Measurements from ENCODE around the gene LRRC37B.
"Not testable (repeated sequence)": the region's sequence is repeated elsewhere in the genome, so short reads cannot be mapped to it uniquely, and the experiment has no call there.

Gene LRRC37B

GRCh38 chr17:32069067-32069466, 61.9 kb downstream of the LRRC37B start:
- H3K36me3 ChIP-seq (ENCODE audit: control insufficient read depth in 4 of 4, insufficient read depth in 4 of 4, low read length in 3 of 4); H3K4me1 ChIP-seq (ENCODE audit: control extremely low read depth in 1 of 4, control insufficient read depth in 4 of 4, insufficient read depth in 4 of 4, low read length in 3 of 4); POLR2A ChIA-PET; CTCF ChIA-PET; H3K27ac ChIP-seq (ENCODE audit: insufficient read depth in 1 of 2, low read depth in 1 of 2, low read length in 2 of 2, poor library complexity in 1 of 2, severe bottlenecking in 2 of 2); H3K27me3 ChIP-seq (replicated peaks in 2 of 5; ENCODE audit: control insufficient read depth in 4 of 5, insufficient read depth in 5 of 5, low read length in 4 of 5); H3K4me3 ChIP-seq (ENCODE audit: control insufficient read depth in 1 of 7, extremely low read depth in 1 of 7, insufficient read depth in 4 of 7, low read depth in 2 of 7, low read length in 6 of 7); H3K9me3 ChIP-seq (ENCODE audit: control extremely low read depth in 1 of 5, control insufficient read depth in 4 of 5, insufficient read depth in 2 of 5, low read depth in 1 of 5, low read length in 4 of 5): not testable (repeated sequence)
- peak in 1 of 3 donors; percentile 31 for DNase-seq
- WGBS (ENCODE audit: insufficient coverage): no CpG with 5 or more reads among the region's 2 CpGs

DNA sequence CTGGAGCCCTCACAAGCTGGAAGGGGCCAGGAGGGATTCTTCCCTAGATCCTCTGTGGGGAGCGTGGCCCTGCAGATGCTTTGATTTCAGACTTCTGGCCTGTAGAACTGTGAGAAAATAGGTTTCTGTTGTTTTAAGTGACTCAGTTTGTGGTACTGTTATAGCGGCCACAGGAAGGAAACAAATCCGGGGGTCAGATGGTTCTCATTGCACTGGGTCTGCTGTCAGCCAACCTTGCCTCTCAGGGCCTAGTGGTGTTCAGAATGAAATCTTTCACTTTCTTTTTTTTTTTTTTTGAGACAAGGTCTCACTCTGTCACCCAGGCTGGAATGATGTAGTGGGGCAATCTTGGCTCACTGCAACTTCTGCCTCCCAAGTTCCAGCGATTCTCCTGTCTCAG, 64.8 kb downstream of the LRRC37B start:
- H3K9me3 ChIP-seq (ENCODE audit: control extremely low read depth in 1 of 5, control insufficient read depth in 4 of 5, insufficient read depth in 2 of 5, low read depth in 1 of 5, low read length in 4 of 5); POLR2A ChIA-PET; H3K4me3 ChIP-seq (ENCODE audit: control insufficient read depth in 1 of 7, extremely low read depth in 1 of 7, insufficient read depth in 4 of 7, low read depth in 2 of 7, low read length in 6 of 7); CTCF ChIA-PET; H3K4me1 ChIP-seq (ENCODE audit: control extremely low read depth in 1 of 4, control insufficient read depth in 4 of 4, insufficient read depth in 4 of 4, low read length in 3 of 4); H3K36me3 ChIP-seq (ENCODE audit: control insufficient read depth in 4 of 4, insufficient read depth in 4 of 4, low read length in 3 of 4); H3K27ac ChIP-seq (ENCODE audit: insufficient read depth in 1 of 2, low read depth in 1 of 2, low read length in 2 of 2, poor library complexity in 1 of 2, severe bottlenecking in 2 of 2); H3K27me3 ChIP-seq (replicated peaks in 2 of 5; ENCODE audit: control insufficient read depth in 4 of 5, insufficient read depth in 5 of 5, low read length in 4 of 5); DNase-seq: not testable (repeated sequence)
- WGBS (ENCODE audit: insufficient coverage): no CpG with 5 or more reads among the region's 4 CpGs

DNA sequence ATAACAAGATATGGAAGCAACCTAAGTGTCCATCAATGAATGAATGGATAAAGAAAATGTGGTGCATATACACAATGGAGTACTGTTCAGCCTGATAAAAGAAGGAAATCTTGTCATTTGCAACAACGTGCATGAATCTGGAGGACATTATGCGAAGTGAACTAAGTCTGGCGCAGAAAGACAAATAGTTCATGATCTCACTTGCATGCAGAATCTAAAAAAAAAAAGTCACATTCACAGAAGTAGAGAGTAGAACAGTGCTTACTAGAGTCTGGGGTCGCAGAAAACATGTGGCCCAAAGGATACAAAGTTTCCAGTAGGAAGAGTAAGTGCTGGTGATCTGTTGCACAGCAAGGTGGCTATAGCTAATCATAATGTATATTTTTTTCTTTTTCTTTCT, 65.9 kb downstream of the LRRC37B start:
- POLR2A ChIA-PET; H3K27me3 ChIP-seq (replicated peaks in 2 of 5; ENCODE audit: control insufficient read depth in 4 of 5, insufficient read depth in 5 of 5, low read length in 4 of 5); DNase-seq; H3K27ac ChIP-seq (ENCODE audit: insufficient read depth in 1 of 2, low read depth in 1 of 2, low read length in 2 of 2, poor library complexity in 1 of 2, severe bottlenecking in 2 of 2); H3K4me1 ChIP-seq (ENCODE audit: control extremely low read depth in 1 of 4, control insufficient read depth in 4 of 4, insufficient read depth in 4 of 4, low read length in 3 of 4); H3K9me3 ChIP-seq (ENCODE audit: control extremely low read depth in 1 of 5, control insufficient read depth in 4 of 5, insufficient read depth in 2 of 5, low read depth in 1 of 5, low read length in 4 of 5); H3K36me3 ChIP-seq (ENCODE audit: control insufficient read depth in 4 of 4, insufficient read depth in 4 of 4, low read length in 3 of 4); H3K4me3 ChIP-seq (ENCODE audit: control insufficient read depth in 1 of 7, extremely low read depth in 1 of 7, insufficient read depth in 4 of 7, low read depth in 2 of 7, low read length in 6 of 7): not testable (repeated sequence)
- no CpG with 5 or more reads among the region's 4 CpGs for WGBS (ENCODE audit: insufficient coverage)
- CTCF ChIA-PET: interaction anchor here (0.6 kb wide), 1 partner anchor 323 kb away, joined by 3 read pairs; no protein-coding TSS in a partner anchor

GRCh38 chr17:32079753-32080152, 72.6 kb downstream of the LRRC37B start:
- H3K27ac ChIP-seq (ENCODE audit: insufficient read depth in 1 of 2, low read depth in 1 of 2, low read length in 2 of 2, poor library complexity in 1 of 2, severe bottlenecking in 2 of 2); H3K27me3 ChIP-seq (replicated peaks in 2 of 5; ENCODE audit: control insufficient read depth in 4 of 5, insufficient read depth in 5 of 5, low read length in 4 of 5); H3K36me3 ChIP-seq (ENCODE audit: control insufficient read depth in 4 of 4, insufficient read depth in 4 of 4, low read length in 3 of 4); POLR2A ChIA-PET; H3K9me3 ChIP-seq (ENCODE audit: control extremely low read depth in 1 of 5, control insufficient read depth in 4 of 5, insufficient read depth in 2 of 5, low read depth in 1 of 5, low read length in 4 of 5); H3K4me1 ChIP-seq (ENCODE audit: control extremely low read depth in 1 of 4, control insufficient read depth in 4 of 4, insufficient read depth in 4 of 4, low read length in 3 of 4); CTCF ChIA-PET: not testable (repeated sequence)
- peak; percentile 82 to 87 (median 86) for DNase-seq
- peak overlapping the region in 2 of 7 experiments; percentile 52 to 62 for H3K4me3 ChIP-seq (ENCODE audit: control insufficient read depth in 1 of 7, extremely low read depth in 1 of 7, insufficient read depth in 4 of 7, low read depth in 2 of 7, low read length in 6 of 7)
- 0% methylated on average over 3 of the region's 10 CpGs for WGBS (ENCODE audit: insufficient coverage)

- H3K27ac ChIP-seq (ENCODE audit: insufficient read depth in 1 of 2, low read depth in 1 of 2, low read length in 2 of 2, poor library complexity in 1 of 2, severe bottlenecking in 2 of 2); H3K4me1 ChIP-seq (ENCODE audit: control extremely low read depth in 1 of 4, control insufficient read depth in 4 of 4, insufficient read depth in 4 of 4, low read length in 3 of 4); H3K27me3 ChIP-seq (replicated peaks in 2 of 5; ENCODE audit: control insufficient read depth in 4 of 5, insufficient read depth in 5 of 5, low read length in 4 of 5); H3K36me3 ChIP-seq (ENCODE audit: control insufficient read depth in 4 of 4, insufficient read depth in 4 of 4, low read length in 3 of 4); POLR2A ChIA-PET; CTCF ChIA-PET; H3K9me3 ChIP-seq (ENCODE audit: control extremely low read depth in 1 of 5, control insufficient read depth in 4 of 5, insufficient read depth in 2 of 5, low read depth in 1 of 5, low read length in 4 of 5): not testable (repeated sequence)
- DNase-seq: peak in 1 of 3 donors; percentile 13
- peak overlapping the region in 4 of 7 experiments; percentile 37 to 73 (median 51) for H3K4me3 ChIP-seq (ENCODE audit: control insufficient read depth in 1 of 7, extremely low read depth in 1 of 7, insufficient read depth in 4 of 7, low read depth in 2 of 7, low read length in 6 of 7)
- WGBS (ENCODE audit: insufficient coverage): 0% methylated on average over 2 of the region's 17 CpGs
These were observed 76.4 kb downstream of the LRRC37B start for GRCh38 chr17:32083550-32083979.

GRCh38 chr17:32084003-32084941, 77.1 kb downstream of the LRRC37B start:
- H3K9me3 ChIP-seq (ENCODE audit: control extremely low read depth in 1 of 5, control insufficient read depth in 4 of 5, insufficient read depth in 2 of 5, low read depth in 1 of 5, low read length in 4 of 5); H3K27ac ChIP-seq (ENCODE audit: insufficient read depth in 1 of 2, low read depth in 1 of 2, low read length in 2 of 2, poor library complexity in 1 of 2, severe bottlenecking in 2 of 2); H3K27me3 ChIP-seq (replicated peaks in 2 of 5; ENCODE audit: control insufficient read depth in 4 of 5, insufficient read depth in 5 of 5, low read length in 4 of 5); POLR2A ChIA-PET; CTCF ChIA-PET; H3K4me1 ChIP-seq (ENCODE audit: control extremely low read depth in 1 of 4, control insufficient read depth in 4 of 4, insufficient read depth in 4 of 4, low read length in 3 of 4); H3K36me3 ChIP-seq (ENCODE audit: control insufficient read depth in 4 of 4, insufficient read depth in 4 of 4, low read length in 3 of 4): not testable (repeated sequence)
- WGBS (ENCODE audit: insufficient coverage): no CpG with 5 or more reads among the region's 39 CpGs
- DNase-seq: peak in 1 of 3 donors; percentile 14
- peak overlapping the region in 4 of 7 experiments; percentile 37 to 73 (median 51) for H3K4me3 ChIP-seq (ENCODE audit: control insufficient read depth in 1 of 7, extremely low read depth in 1 of 7, insufficient read depth in 4 of 7, low read depth in 2 of 7, low read length in 6 of 7)

DNA sequence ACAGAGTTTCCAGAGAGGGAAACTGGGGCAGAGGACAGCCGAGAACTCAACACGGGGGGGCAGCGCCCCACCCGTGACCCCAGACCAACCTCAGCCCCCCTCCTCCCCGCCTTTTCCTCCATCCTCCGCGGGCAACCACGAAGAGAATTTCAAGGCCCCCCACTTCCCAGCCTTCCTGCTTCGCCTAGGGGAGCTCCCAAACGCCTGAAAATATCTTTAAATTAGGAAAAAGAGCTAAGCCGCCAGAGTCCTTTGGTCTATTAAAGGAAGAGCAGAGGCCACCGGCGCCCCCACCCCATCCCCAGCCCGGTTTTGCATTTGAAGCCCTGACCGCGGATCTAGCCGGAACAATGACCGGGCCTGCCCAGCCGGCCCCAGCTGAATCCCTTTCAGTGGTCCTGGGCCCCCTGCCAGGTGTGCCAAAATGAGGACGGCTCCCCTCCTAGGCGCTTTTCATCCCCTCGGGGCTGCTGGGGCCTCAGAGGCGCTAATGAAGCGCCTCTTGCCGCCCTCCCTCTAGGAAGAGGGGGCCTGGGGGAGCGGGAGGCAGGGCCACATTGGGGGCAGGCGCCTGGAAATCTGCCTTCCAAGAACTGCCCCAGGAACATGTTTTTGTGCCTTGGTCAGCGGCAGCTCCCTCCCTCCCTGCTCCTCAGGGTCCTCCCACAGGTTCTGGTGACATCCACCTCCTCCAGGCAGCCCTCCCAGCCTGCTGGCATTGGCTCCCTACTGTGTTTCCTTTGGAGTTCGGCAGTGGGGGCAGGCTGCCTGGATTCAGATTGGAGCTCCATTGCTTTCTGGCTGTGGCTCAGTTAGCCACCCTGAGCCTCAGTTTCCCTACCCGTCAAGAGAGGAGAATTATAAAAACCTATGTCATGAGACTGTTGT, 78.0 kb downstream of the LRRC37B start:
- H3K9me3 ChIP-seq (ENCODE audit: control extremely low read depth in 1 of 5, control insufficient read depth in 4 of 5, insufficient read depth in 2 of 5, low read depth in 1 of 5, low read length in 4 of 5); H3K27me3 ChIP-seq (replicated peaks in 2 of 5; ENCODE audit: control insufficient read depth in 4 of 5, insufficient read depth in 5 of 5, low read length in 4 of 5); H3K4me1 ChIP-seq (ENCODE audit: control extremely low read depth in 1 of 4, control insufficient read depth in 4 of 4, insufficient read depth in 4 of 4, low read length in 3 of 4); H3K36me3 ChIP-seq (ENCODE audit: control insufficient read depth in 4 of 4, insufficient read depth in 4 of 4, low read length in 3 of 4); POLR2A ChIA-PET; DNase-seq; H3K4me3 ChIP-seq (ENCODE audit: control insufficient read depth in 1 of 7, extremely low read depth in 1 of 7, insufficient read depth in 4 of 7, low read depth in 2 of 7, low read length in 6 of 7); H3K27ac ChIP-seq (ENCODE audit: insufficient read depth in 1 of 2, low read depth in 1 of 2, low read length in 2 of 2, poor library complexity in 1 of 2, severe bottlenecking in 2 of 2); CTCF ChIA-PET: not testable (repeated sequence)
- 21% methylated on average over 5 of the region's 30 CpGs for WGBS (ENCODE audit: insufficient coverage)

Data from common myeloid progenitor, CD34-positive (primary cell).